ENCODE results near the gene UBC.
"Not testable (repeated sequence)": the region's sequence is repeated elsewhere in the genome, so short reads cannot be mapped to it uniquely, and the experiment has no call there.

The UBC gene

DNA sequence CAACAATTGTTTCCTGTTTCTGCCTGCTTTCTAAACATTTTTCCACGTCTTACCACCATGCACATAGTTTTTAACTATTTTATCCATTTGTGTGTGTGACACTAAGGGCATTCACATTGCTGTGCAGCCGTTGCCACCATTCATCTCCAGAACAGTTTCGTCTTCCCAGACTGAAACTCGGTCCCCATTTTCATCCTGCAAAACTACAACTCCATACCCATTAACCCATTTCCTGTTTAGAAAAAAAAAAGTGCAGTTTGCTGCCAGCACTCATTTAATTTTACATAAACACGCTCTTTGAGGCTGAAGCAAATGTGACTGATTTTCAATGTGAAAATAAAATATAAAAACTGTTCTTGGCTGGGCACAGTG lies 15.5 kb downstream of the UBC start:
- Histone ChIP-seq H3K27ac (peak overlapping the region in 2 of 21 experiments; percentile 10 to 47), H3K4me3 (no peak overlapping the region)

DNA sequence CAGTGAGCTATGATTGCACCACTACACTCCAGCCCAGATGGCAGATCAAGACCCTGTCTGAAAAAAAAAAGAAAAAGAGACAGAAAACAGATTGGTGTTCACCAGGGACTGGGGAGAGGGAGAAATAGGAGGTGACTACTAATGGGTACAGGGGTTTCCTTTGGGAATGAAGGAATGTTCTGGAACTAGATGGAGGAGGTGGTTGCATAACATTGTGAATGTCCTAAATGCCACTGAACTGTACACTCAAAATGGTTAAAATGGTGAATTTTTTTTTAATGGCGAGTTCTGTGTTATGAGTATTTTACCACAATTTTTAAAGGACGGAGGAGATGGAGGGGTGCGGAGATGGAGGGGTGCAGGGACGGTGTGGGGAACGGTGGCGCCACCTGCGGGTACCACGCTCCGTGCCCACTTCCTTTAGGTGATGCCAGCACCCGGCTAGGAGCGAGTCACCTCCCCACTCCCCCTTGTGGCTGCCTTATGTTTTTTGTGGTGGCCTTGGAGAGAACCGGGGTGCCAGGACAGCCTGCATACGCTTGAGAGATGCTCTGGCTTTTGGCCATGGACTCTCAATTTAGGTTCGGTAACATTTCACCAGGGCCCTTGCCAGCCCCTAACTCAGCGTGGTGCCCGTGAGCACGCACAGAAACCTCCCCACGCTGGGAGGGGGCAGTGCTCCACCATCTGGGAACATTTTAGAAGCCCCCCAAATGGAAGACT lies 16.1 kb downstream of the UBC start:
- Histone ChIP-seq H3K4me3 (no peak overlapping the region), H3K27ac (peak overlapping the region in 2 of 21 experiments; percentile 10 to 28)

DNA sequence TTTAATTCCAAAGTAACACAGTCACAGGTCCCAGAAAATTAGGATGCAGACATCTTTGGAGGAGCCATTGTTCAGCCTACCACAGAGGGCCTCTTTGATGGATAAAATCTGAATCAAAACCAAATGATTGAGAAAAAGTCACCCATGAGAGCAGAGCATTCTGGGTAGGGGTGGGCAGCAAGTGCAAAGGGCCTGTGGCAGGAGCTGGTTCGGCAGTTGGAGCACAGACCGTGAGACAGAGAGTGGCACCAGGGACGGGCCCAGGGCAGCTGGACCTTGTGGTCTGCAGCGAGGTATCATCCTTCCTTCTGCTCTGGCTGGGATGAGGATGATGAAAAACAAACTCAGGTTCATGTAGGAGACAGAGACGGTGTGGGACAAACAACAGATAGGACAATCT lies 18.0 kb downstream of the UBC start:
- H3K4me3 ChIP-seq: no peak overlapping the region
- H3K27ac ChIP-seq: no peak overlapping the region

DNA sequence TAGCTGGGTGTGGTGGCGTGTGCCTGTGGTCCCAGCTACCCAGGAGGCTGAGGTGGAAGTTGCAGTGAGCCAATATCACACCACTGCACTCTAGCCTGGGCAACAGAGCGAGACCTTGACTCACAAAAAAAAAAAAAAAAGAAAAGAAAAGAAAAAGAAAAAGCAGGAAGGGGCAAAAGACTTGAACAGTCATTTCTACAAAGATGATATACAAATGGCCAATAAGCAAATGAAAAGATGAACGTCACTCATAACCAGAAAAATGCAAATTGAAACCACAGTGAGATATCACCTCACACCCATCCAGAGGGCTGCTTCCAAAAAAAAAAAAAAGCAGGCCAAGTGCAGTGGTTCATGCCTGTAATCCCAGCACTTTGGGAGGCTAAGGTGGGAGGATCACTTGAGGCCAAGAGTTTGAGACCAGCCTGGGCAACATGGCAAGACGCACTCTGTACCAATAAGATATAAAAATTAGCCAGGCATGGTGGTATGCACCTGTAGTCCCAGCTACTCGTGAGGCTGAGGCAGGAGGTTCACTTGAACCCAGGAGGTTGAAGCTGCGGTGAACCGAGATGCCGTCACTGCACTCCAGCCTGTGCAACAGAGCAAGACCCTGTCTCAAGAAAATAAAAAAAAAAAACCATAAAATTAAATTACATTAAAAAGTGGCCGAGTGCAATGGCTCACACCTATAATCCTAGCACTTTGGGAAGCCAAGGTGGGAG lies 20.5 kb downstream of the UBC start:
- Histone ChIP-seq H3K4me3 (no peak overlapping the region), H3K27ac (no peak overlapping the region)

DNA sequence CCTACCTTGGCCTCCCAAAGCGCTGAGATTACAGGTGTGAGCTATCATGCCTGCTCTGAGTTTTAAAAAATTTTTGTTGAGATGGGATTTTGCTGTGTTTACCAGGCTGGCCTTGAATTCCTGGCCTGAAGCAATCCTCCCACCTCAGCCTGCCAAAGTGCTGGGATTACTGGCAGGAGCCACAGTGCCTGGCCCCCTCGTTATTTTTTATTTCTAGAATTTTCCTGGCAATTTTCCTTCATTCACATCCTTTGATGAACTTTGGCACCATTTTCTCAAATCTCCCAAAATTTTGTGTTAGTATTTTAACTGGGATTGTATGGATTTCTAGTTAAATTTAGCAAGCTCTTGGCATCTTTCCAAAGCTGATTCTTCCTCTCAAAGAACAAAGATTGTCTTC lies 26.2 kb downstream of the UBC start:
- no peak overlapping the region for H3K4me3 ChIP-seq
- H3K27ac ChIP-seq: no peak overlapping the region

DNA sequence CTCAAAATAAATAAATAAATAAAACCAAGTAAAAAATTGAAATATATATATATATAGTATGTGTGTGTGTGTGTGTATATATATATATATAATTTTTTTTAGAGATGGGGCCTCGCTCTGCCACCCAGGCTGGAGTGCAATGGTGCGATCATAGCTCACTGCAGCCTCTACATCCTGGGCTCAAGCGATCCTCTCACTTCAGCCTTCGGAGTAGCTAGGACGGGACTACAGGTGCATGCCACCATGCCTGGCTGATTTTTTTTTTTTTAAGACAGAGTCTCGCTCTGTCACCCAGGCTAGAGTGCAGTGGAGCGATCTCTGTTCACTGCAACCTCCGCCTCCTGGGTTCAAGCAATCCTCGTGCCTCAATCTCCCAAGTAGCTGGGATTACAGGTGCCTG lies 26.7 kb downstream of the UBC start:
- not testable (repeated sequence) for H3K4me3 ChIP-seq, H3K27ac ChIP-seq

DNA sequence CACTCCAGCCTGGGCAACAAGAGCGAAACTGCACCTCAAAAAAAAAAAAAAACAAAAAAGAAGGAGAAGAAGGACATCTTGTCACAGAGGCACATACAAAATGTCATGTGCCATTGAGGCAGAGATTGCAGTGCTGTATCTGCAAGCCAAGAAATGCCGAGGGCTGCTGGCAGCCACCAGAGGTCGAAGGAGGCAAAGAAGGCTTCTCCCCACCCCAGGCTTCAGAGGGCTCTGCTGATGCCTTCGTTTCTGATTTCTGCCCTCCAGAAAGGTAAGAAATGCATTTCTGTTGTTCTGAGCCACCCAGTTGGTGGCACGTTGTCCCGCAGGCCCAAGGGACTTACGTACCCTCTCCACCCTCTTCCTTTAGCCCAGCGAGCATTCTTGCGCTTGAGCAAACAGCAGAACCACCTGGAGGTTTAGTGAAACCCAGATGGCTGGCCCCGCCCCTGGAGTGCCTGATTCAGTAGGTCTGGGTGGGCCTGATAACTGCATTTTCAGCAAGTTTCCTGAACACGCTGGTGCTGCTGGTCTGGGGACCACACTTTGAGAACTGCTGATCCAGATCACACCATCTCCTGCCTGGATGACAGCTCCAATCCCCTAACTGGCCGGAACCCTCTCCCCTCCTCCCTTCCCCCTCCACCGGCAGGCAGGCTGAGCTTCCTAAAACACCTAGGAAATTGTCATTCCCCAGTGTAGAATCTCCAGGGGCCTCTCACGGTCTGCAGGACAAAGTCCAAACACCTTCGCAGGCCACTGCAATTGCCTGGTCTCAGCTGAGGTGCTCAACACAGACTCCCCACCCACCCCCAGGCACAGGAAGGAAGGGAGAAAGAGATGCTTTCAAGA lies 29.6 kb downstream of the UBC start:
- H3K27ac ChIP-seq: no peak overlapping the region
- no peak overlapping the region for H3K4me3 ChIP-seq

DNA sequence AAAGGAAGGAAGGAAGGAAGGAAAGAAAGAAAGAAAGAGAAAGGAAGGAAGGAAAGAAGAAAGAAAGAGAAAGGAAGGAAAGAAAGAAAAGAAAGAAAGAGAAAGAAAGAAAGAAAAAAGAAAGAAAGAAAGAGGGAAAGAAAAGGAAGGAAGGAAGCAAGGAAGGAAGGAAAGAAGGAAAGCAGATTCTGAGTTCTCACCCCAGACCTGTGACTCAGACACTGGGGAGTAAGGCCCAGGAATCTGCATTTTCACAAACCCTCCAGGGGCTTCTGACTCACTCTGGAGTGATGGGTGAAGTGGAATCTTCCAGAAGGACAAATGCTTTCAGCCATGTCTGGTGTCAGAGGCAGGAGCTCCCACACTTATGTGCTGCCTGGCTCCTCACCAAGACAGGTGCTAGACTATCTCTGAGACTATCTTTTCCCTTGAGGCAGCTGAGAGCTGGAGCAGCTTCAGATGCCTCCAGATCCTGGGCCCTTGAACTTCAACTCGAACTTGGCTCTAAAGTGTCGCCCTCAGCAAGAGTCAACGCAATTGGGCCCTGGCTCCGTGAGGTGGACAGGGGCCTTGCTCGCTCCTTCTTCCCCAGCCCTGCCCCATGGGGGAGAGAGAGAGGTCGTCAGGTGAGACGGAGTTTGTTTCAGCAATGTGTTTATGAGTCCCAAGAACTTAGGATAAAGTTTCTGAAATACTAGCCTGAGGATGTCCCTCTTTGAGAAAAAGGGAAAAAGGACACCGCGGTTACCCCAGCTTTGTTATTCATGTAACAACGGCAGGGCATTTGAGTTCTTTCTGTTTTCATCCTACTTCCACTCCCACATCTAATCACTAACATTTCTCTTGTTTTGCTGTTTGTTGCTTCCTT lies 31.0 kb downstream of the UBC start:
- Histone ChIP-seq H3K27ac (no peak overlapping the region), H3K4me3 (no peak overlapping the region)

DNA sequence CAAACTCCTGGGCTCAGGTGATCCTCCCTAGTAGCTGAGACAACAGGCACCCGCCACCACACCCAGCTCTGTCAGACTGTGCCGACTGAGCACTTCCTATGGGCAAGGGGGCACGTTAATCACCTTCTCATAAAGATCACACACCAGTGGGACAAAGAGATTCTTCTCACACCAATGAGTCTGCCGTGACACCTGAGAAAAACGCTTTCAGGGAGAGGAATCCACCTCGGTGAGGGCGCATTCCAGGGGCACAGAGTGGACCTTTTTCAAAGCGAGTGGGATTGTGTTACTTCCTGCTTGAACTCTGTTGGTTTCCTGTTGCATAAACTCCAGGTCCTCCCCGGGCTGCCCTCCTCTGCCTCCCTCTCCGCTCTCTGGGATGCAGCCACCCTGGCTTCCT lies 33.3 kb downstream of the UBC start:
- H3K4me3 ChIP-seq: no peak overlapping the region

DNA sequence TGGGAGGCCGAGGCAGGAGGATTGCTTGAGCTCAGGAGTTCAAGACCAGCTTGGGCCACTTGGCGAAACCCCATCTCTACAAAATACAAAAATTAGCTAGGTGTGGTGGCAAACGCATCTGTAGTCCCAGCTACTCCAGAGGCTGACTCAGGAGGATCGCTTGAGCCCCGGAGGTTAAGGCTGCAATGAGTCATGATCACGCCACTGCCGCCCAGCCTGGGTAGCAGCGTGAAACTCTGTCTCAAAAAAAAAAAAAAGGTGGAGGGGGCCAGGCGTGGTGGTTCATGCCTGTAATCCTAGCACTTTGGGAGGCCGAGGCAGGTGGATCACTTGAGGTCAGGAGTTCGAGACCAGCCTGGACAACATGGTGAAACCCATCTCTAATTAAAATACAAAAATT lies 34.1 kb downstream of the UBC start:
- not testable (repeated sequence) for H3K4me3 ChIP-seq, H3K27ac ChIP-seq

More for the DNA sequence above, 33.3 kb downstream of the UBC start:
- no peak overlapping the region for H3K27ac ChIP-seq

DNA sequence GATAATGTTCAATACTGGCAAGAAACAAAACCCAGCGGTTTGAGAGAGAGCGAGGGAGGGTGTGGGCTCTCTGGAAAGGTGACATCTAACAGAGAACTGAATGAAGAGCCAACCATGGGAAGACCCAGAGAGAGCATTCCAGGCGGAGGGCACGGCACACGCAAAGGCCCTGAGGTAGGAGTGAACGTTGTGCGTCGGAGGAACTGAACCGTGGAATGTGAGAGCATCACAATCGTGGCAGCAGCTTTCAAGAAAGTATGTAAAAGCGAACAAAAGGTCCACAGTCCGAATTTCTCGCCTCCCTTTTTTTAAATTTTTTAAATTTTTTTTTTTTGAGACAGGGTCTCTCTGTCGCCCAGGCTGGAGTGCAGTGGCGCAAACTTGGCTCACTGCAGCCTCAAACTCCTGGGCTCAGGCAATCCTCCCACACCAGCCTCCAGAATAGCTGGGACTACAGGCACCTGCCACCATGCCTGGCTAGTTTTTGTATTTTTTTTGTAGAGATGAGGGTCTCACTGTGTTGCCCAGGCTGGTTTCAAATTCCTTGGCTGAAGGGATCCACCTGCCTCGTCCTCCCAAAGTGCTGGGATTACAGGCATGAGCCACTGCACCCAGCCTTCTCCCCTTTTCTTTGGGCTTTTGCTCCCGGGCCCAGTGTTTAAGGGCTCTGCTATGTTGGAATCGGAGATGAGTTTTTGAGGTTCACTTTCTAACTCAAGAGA lies 35.5 kb downstream of the UBC start:
- no peak overlapping the region for H3K27ac ChIP-seq

DNA sequence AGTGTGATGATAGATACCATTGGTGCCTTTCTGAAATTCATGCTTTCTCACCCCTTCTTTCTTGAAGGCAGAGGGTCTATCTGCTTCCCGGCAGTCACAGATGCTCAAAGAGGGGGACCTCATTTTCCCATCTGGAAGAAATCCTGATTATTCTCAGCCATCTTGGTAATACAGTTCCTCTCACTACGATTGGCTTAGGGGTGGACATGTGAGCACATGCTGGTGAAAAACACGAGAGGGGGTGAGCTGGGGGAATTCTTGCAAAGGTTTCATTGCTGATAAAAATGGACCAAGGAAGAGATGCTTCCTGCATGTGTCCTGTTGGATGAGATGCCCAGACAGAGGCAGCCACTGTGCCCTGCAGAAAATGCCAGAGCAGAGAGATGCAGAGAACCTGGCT lies 37.0 kb downstream of the UBC start:
- H3K27ac ChIP-seq: no peak overlapping the region
- H3K4me3 ChIP-seq: no peak overlapping the region

More for the DNA sequence above, 35.5 kb downstream of the UBC start:
- no peak overlapping the region for H3K4me3 ChIP-seq

DNA sequence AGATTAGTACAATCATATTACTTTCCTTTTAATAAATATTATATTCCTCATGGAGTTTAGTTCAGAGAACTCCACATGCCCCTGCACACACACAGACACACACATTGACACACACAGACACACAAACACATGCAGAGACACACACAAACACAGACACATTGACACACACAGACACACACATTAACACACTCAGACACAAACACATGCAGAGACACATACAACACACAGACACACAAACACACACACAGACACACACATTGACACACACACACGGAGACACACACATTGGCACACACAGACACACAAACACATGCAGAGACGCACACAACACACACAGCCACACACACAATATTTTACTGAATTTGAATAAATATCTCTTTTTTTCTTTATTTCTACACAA lies 38.3 kb downstream of the UBC start:
- no peak overlapping the region for H3K27ac ChIP-seq

DNA sequence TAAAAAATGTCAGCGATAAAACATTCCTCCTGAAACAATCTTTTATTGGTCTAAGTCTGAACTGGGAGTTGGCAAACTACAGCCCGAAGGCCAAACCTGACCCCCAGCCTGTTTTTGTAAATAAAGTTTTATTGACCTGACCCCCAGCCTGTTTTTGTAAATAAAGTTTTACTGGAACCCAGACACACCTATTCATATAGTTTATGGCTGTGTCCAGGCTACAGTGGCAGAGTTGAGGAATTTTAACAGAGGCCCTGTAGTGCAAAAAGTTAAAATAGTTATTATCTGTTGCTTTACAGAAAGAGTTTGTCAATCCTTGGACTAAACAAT lies 38.7 kb downstream of the UBC start:
- Histone ChIP-seq H3K4me3 (no peak overlapping the region), H3K27ac (no peak overlapping the region)

More for the DNA sequence above, 38.3 kb downstream of the UBC start:
- H3K4me3 ChIP-seq: no peak overlapping the region

DNA sequence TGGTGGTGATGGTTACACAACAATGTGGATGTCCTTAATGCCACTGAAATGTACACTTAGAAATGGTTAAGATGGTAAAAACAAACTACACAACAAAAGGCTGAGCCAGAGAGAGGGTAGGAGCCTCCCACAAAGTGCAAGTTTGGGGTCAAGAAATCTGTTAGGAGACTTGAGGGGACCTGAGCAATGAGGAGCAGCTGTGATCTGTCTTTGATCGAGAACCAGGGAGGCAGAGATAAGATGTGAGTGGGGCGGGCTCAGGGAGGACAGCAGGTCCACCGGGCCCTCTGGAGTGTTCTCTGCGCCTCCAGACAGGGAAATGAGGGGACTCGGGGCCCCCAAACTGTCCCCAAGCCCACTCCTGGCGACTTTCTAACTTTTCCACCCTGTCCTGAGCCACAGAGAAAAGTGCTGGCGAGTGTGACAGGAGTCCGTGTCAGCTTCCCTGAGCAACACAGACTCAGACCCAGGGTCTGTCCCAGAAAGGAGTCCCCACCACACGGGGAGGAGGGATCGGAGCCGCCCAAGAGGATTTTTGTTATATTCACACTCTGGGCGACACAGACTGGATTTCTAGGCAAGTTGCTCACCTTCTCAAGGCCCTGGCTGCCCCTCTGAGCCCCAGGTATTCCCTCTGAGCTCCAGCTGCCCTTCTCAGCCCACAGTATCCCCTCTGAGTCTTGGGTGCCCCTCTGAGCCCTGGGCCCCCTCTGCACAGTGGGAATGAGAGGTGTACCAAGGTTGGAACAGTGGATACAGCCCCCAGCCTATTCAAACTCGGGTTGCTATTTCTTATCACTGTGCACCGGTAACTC lies 39.3 kb downstream of the UBC start:
- Histone ChIP-seq H3K4me3 (no peak overlapping the region), H3K27ac (no peak overlapping the region)

DNA sequence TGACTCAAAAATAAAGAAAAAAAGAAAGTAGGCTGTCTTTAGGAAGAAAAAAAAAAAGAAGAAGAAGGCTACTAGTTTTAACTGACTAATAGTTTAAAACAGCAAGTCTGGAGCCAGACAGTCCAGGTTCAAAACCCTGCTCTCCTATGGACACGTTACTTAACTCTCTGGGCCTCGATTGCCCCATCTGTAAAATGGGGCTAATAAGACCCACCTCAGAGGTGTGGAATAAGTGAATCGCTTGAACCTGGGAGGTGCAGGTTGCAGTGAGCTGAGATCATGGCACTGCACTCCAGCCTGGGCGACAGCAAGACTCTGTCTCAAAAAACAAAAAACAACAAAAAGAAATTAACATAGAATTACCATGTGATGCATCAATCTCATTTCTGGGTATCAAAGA lies 40.3 kb downstream of the UBC start:
- Histone ChIP-seq H3K4me3 (no peak overlapping the region), H3K27ac (no peak overlapping the region)

DNA sequence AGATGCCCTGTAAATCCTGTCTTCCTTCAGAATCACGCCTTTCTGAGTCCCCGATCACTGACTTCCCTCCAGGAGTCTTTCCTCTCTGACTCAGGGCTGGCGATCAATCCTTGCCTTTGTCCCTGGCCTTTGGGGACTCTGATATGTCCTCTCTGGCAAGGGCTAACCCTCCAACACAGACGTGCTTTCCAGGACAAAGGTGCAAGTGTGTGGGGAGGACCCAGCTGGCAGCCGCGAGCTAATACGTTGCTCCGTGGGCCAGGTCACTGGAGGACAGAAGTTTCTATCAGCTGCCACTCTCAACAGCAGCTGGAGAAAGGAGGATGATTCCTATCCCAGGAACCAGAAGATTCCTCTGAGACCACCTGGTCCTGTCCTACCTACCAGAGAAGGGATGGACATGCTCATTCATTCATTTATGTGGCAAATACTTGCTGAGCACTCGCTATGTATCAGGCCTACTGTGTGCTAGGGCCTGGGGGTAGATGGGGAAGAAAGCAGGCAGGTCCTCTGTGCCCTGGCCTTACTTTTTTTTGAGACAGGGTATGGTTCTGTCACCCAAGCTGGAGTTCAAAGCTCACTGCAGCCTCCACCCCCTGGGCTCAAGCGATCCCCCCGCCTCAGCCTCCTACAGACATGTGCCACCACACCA lies 42.3 kb downstream of the UBC start:
- H3K27ac ChIP-seq: no peak overlapping the region
- no peak overlapping the region for H3K4me3 ChIP-seq

DNA sequence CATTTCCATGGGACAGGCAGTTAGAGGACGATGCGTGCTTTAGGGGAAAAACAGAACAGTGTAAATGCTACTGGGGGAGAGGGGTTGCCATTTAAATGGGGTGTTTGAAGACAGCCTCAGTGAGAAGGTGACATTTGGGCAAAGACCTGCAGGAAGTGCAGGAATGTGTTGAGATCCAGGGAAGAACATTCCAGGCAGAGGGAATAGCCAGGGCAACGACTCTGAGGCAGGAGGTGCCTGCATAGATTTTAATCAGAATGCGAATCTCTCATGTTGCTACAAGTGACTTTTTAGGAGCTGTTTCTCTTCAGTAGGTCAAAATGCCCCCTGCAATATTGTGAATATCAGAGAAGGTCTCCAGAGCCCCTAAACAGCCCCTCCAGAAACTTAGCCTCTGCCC lies 43.2 kb downstream of the UBC start:
- Histone ChIP-seq H3K4me3 (no peak overlapping the region), H3K27ac (no peak overlapping the region)

Measured in skin epidermis (tissue), 12 donors.